Cardiac muscle cell (in vitro differentiated cells and primary cell): ENCODE measurements around the gene WDR91. TPM values are rescaled to one million over a fixed set of nuclear protein-coding genes. Genes with fewer than 3 reads are reported as not detected.

Experiments
- DNase-seq, 2 donors: peaks; one replicate each; pipeline versions ENCODE4 v3.0.0 to v3.0.0-alpha.2; 2010 to 2017; ENCODE audit warnings: low read depth in 1 of 2, low spot score in 1 of 2
- H3K27ac ChIP-seq: fragments of 200-600 bp; sonication (generic); 2 replicates; pipeline ENCODE4 v1.5.1; 2016
- H3K27me3 ChIP-seq: fragments of 200-600 bp; sonication (generic); 2 replicates; pipeline ENCODE4 v1.6.0; 2016; ENCODE audit warnings: control low read depth
- H3K36me3 ChIP-seq: fragments of 200-600 bp; sonication (generic); 2 replicates; pipeline ENCODE4 v1.5.1; 2016; ENCODE audit warnings: control low read depth
- H3K4me1 ChIP-seq: fragments of 200-600 bp; sonication (generic); 2 replicates; pipeline ENCODE4 v1.8.1; 2017; ENCODE audit warnings: low read depth, mild to moderate bottlenecking, mixed run types
- H3K4me3 ChIP-seq: fragments of 200-600 bp; sonication (generic); 2 replicates; pipeline ENCODE4 v1.5.1; 2016; ENCODE audit warnings: mild to moderate bottlenecking
- H3K9me3 ChIP-seq: fragments of 200-600 bp; sonication (generic); 2 replicates; pipeline ENCODE4 v1.5.1; 2017; ENCODE audit warnings: low read depth, mild to moderate bottlenecking, control low read depth
- polyA plus RNA-seq: library from polyadenylated mRNA; unstranded; fragments of >200 nt; fragmentation: Nextera tagmentation; extraction: Ambion mirVana; gene quantifications from 2 replicates; pipeline ENCODE4 v1.2.1, GENCODE V29; 2016
- total RNA-seq: library from RNA; depleted of rRNA; stranded (reverse); fragments of >200 nt; gene quantifications from 2 replicates; pipeline ENCODE4 v1.2.3, GENCODE V29; 2016
- TF ChIP-seq, protein P1 (sequence below): IDR thresholded peaks from 2 replicates; pipeline ENCODE4 v1.5.1; 2012; ENCODE audit warnings: low read depth, mild to moderate bottlenecking, low read length

The WDR91 gene
- total and polyA plus RNA-seq, 2 experiments from 2014 or later: 13.6 to 16.7 TPM

DNA sequence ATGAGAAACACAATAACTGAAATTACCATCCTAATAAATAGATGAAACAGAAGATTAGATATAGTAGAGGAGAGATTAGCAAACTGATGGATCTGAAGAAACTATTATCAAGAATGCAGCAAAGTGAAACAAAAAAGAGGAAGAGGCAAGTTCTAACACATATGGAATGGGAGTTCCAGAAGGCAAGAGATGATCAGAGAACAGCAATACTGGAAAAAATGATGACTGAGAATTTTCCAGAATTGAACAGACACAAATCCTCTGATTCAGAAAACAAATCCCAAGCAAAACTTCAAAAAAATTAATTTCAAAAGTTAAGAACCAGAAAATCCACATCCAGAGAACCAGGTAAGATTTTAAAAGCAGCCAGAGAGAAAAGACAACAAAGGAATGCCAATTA is 20.6 kb downstream of the WDR91 start:
- Histone ChIP-seq H3K27me3 (no peaks in the 10 kb centered on the region), H3K4me3 (no peak overlapping the region), H3K9me3 (no peaks in the 10 kb centered on the region), H3K36me3 (peaks cover 34% of the 10 kb centered on the region), H3K4me1 (no peaks in the 10 kb centered on the region), H3K27ac (no peak overlapping the region)
- TF ChIP-seq, protein P1, sequence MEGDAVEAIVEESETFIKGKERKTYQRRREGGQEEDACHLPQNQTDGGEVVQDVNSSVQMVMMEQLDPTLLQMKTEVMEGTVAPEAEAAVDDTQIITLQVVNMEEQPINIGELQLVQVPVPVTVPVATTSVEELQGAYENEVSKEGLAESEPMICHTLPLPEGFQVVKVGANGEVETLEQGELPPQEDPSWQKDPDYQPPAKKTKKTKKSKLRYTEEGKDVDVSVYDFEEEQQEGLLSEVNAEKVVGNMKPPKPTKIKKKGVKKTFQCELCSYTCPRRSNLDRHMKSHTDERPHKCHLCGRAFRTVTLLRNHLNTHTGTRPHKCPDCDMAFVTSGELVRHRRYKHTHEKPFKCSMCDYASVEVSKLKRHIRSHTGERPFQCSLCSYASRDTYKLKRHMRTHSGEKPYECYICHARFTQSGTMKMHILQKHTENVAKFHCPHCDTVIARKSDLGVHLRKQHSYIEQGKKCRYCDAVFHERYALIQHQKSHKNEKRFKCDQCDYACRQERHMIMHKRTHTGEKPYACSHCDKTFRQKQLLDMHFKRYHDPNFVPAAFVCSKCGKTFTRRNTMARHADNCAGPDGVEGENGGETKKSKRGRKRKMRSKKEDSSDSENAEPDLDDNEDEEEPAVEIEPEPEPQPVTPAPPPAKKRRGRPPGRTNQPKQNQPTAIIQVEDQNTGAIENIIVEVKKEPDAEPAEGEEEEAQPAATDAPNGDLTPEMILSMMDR: no peak
- DNase-seq: no peak

DNA sequence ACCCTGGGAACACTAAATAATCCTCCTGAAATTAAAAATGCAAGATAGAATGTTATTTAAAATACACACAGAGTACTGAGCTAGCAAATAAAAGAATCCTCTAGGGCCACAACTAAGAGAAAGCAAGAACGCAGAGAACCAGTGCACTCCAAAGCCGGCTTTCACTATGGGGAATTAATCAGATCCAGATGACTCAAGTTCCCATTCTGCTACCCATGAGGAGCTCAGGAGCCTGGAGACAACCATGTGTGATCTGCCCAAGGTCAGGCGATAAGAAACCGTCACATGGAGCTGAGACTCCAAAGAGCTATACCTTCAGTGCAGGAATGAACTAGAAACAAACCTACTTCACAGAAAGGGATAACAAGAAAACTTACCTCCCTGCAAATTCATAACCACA is 21.4 kb downstream of the WDR91 start:
- no peak overlapping the region for H3K4me3 ChIP-seq
- no peaks in the 10 kb centered on the region for H3K27me3 ChIP-seq
- H3K27ac ChIP-seq: no peak overlapping the region
- H3K9me3 ChIP-seq: no peaks in the 10 kb centered on the region
- no peaks in the 10 kb centered on the region for H3K4me1 ChIP-seq
- TF ChIP-seq, protein P1: no peak
- no peak for DNase-seq
- H3K36me3 ChIP-seq: peaks cover 36% of the 10 kb centered on the region

DNA sequence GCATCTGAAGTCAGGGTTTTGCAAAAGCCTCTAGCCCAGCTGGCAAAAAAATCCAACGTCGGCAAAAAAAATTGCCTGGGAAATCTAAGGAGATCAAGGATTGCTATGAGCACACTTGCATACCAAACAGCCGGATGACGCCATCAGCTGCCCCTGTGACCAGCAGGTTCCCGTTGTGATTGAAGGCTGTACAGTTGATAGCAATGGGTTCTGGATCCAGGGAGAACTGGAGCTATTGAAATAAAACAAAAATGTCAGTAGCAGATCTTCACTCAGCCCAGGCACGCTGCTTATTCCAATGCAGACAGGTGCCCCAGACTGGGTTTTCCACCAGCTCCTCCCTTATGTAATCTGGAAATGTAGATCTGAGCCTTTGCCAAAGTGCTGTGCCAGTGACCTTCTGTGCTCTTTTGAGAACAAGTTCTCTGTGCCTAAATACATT is 22.1 kb downstream of the WDR91 start:
- H3K27me3 ChIP-seq: no peaks in the 10 kb centered on the region
- TF ChIP-seq, protein P1: no peak
- no peaks in the 10 kb centered on the region for H3K4me1 ChIP-seq
- DNase-seq: no peak
- no peak overlapping the region for H3K4me3 ChIP-seq
- H3K9me3 ChIP-seq: no peaks in the 10 kb centered on the region
- H3K36me3 ChIP-seq: peaks cover 34% of the 10 kb centered on the region
- H3K27ac ChIP-seq: no peak overlapping the region

DNA sequence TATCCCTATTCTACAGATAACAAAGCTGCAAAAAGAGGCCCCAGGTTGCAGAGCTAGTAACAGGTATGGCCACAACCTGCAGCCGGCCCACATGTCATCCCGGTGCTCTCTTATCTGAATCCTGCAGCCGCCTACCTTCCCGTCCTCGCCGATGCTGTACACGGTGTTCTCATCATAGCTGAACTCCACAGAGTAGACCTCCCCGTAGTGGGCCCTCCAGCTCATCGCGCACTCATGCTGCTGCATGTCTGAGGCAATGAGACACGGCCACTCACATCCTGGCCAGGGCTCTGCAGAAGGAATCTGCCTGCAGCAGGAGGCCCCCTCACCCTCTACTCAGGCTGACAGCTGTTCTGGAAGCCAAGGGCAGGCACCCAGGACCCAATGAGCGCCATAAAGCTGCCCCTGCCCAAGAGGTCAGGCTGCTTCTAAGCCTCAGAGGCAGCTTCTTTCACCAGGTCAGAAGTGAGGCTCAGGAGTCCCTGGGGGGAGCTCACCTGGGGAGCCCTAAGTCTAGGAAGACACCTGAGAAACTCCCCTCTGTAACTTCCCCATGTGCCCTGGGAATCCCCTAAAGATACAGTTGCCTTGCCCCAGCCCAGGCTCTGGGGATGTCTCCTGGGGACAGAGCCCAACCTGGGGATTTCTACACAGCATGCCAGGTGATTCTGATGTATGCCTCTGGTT is 22.9 kb downstream of the WDR91 start:
- Histone ChIP-seq H3K4me3 (no peak overlapping the region), H3K27me3 (no peaks in the 10 kb centered on the region), H3K4me1 (no peaks in the 10 kb centered on the region), H3K27ac (no peak overlapping the region), H3K9me3 (no peaks in the 10 kb centered on the region), H3K36me3 (peaks cover 34% of the 10 kb centered on the region)
- TF ChIP-seq, protein P1: no peak
- no peak for DNase-seq

DNA sequence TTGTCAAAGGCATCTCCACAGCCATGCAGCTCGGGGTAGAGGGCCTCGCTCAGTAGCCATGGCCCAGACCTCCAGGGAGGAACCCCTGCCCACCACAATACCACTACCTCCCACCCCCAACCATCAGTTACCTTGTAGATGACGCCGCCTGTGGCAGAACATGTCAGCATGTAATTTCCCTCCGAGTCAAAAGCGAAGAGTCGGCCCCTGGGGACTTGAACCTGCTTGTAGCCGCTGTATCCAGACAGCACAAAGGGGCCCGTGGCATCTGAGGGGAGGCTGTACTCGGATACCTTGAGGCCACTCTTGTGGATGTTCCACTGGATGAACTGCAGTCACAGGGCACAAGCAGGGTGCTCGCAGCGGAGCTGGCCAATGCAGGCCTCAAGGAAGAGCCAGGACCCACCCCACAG is 24.5 kb downstream of the WDR91 start:
- Histone ChIP-seq H3K27ac (no peak overlapping the region), H3K4me1 (no peaks in the 10 kb centered on the region), H3K36me3 (peaks cover 27% of the 10 kb centered on the region), H3K27me3 (no peaks in the 10 kb centered on the region), H3K4me3 (no peak overlapping the region), H3K9me3 (no peaks in the 10 kb centered on the region)
- no peak for DNase-seq
- TF ChIP-seq, protein P1: no peak
